ENCODE data around the gene VOPP1. TPM values are rescaled to one million over a fixed set of nuclear protein-coding genes. Genes with fewer than 3 reads are reported as not detected.

VOPP1 gene
- total RNA-seq, 2 experiments from 2014 or later: 49.6 to 53.1 TPM

DNA sequence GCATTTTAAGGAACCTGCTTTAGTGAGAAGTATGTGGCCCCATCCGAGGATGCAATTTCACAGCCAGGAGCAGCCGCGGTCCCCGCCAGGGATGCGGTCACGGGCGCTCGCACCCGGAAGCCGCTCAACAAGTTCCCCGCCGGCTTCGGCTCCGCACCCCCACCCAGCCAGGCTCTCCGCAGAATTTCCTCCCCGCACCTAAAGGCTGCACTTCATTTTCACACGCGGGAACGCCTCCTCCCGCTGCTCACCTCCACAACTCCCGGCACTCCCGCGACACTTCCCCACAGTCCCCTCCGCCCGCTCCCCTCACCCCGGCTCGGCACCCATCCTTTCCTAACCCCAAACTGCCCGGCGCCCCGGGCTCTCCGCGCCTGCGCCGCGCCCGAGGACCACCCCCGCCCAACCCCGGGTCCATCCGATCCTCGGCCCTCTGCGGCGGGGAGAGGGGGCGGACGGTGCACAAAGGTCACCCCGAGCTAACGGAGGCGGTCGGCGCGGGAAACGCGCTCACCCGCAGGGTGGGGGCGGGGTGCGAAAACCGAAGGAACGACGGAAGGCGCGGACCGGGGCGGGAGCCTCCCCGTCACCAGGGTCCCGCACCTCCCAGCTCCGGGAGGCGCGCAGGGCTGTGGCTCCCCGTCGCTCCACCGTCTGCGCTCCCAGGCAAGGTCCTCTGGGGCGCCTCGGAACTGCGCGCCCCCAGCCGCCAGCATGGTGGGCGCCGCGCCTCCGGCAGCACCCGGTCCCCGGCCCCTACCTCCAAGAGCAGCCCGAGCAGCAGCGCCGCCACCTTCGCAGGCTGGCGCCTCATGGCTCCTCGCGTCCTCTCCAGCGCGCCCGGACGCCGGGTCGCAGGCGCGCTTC is 558 bp downstream of the VOPP1 start:
- peaks cover 19% of the 10 kb centered on the region for H3K36me3 Mint-ChIP-seq (ENCODE audit: low read depth)
- DNase-seq (peak; percentile 40 to 87 (median 58)), ATAC-seq (ENCODE audit: poor library complexity) (peak; percentile 42)
- H3K36me3 ChIP-seq (ENCODE audit: insufficient read depth, low read length): peaks cover 8% of the 10 kb centered on the region
- H3K9me3 Mint-ChIP-seq: no peaks in the 10 kb centered on the region
- peak overlapping the region; percentile 81 for H3K27ac Mint-ChIP-seq
- peak overlapping the region; percentile 80 for H3K4me3 ChIP-seq (ENCODE audit: low read length)
- H3K27ac ChIP-seq (ENCODE audit: low read depth in 1 of 2, low read length in 2 of 2): peak overlapping the region; percentile 55 to 89
- POLR2A ChIA-PET: interaction anchor here (0.6 to 3.5 kb wide), 5 partner anchors 12 to 480 kb away, joined by 3 to 39 read pairs (median 7); partner anchors contain the start of genes CCT6A, LANCL2 and PSPH
- CTCF ChIA-PET: interaction anchor here (0.7 to 1.2 kb wide), 2 partner anchors 38 to 103 kb away, joined by 3 to 4 read pairs; no protein-coding TSS in a partner anchor
- H3K4me1 ChIP-seq (ENCODE audit: insufficient read depth, low read length): peaks cover 67% of the 10 kb centered on the region
- TF ChIP-seq, protein P1, sequence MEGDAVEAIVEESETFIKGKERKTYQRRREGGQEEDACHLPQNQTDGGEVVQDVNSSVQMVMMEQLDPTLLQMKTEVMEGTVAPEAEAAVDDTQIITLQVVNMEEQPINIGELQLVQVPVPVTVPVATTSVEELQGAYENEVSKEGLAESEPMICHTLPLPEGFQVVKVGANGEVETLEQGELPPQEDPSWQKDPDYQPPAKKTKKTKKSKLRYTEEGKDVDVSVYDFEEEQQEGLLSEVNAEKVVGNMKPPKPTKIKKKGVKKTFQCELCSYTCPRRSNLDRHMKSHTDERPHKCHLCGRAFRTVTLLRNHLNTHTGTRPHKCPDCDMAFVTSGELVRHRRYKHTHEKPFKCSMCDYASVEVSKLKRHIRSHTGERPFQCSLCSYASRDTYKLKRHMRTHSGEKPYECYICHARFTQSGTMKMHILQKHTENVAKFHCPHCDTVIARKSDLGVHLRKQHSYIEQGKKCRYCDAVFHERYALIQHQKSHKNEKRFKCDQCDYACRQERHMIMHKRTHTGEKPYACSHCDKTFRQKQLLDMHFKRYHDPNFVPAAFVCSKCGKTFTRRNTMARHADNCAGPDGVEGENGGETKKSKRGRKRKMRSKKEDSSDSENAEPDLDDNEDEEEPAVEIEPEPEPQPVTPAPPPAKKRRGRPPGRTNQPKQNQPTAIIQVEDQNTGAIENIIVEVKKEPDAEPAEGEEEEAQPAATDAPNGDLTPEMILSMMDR (IDR thresholded peaks at IDR 0.05): no peak
- peaks cover 72% of the 10 kb centered on the region for H3K4me1 Mint-ChIP-seq (ENCODE audit: low read depth)
- H3K4me3 Mint-ChIP-seq: peak overlapping the region; percentile 96
- H3K27me3 Mint-ChIP-seq: no peaks in the 10 kb centered on the region
- no peaks in the 10 kb centered on the region for H3K9me3 ChIP-seq (ENCODE audit: control insufficient read depth in 1 of 2, insufficient read depth in 1 of 2, low read length in 2 of 2)
- H3K27me3 ChIP-seq (ENCODE audit: control insufficient read depth in 1 of 2, insufficient read depth in 2 of 2, low read length in 2 of 2): no peaks in the 10 kb centered on the region
- intact Hi-C loops (cut with DNase I, micrococcal nuclease): loop anchor here (2.0 to 10.0 kb wide), 7 partner anchors 15 to 814 kb away; partner anchors contain the start of genes LANCL2 (in 2 of the 2), NIPSNAP2 (in 1 of the 2) and SEC61G (in 1 of the 2)

DNA sequence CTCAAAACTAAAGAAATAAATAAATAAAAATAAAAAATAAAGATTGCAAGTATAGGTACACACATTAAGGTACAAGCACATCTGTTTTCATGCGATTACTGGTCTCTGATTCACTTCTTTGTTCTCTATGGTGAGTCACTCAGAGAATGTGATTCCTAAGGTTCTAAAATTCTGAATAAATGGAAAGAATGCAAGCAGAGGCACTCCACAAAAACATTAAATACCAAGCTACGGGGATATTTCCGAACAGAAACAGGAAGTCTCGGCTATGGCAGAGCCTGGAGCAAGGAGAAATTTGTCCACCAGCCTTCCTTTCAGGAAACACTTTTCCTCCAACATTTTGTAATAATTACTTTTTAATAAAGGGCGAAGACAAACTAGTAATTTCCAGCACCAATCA is 1.4 kb downstream of the VOPP1 start:
- Mint-ChIP-seq H3K4me3 (peak overlapping the region; percentile 96), H3K27me3 (no peaks in the 10 kb centered on the region), H3K36me3 (ENCODE audit: low read depth) (peaks cover 19% of the 10 kb centered on the region), H3K27ac (peak overlapping the region; percentile 81), H3K9me3 (no peaks in the 10 kb centered on the region), H3K4me1 (ENCODE audit: low read depth) (peaks cover 80% of the 10 kb centered on the region)
- peak in 1 of 14 experiments; percentile 27 for DNase-seq
- Histone ChIP-seq H3K9me3 (ENCODE audit: control insufficient read depth in 1 of 2, insufficient read depth in 1 of 2, low read length in 2 of 2) (no peaks in the 10 kb centered on the region), H3K27me3 (ENCODE audit: control insufficient read depth in 1 of 2, insufficient read depth in 2 of 2, low read length in 2 of 2) (no peaks in the 10 kb centered on the region), H3K4me1 (ENCODE audit: insufficient read depth, low read length) (peaks cover 76% of the 10 kb centered on the region), H3K27ac (ENCODE audit: low read depth in 1 of 2, low read length in 2 of 2) (peak overlapping the region; percentile 55 to 89), H3K4me3 (ENCODE audit: low read length) (peak overlapping the region; percentile 80), H3K36me3 (ENCODE audit: insufficient read depth, low read length) (peaks cover 8% of the 10 kb centered on the region)
- TF ChIP-seq, protein P1 (IDR thresholded peaks at IDR 0.05): no peak
- intact Hi-C loops (cut with DNase I, micrococcal nuclease): loop anchor here (2.0 to 10.0 kb wide), 7 partner anchors 14 to 814 kb away; partner anchors contain the start of genes LANCL2 (in 2 of the 2), NIPSNAP2 (in 1 of the 2) and SEC61G (in 1 of the 2)
- ATAC-seq (ENCODE audit: poor library complexity): no peak
- POLR2A ChIA-PET: interaction anchor here (1.7 kb wide), 1 partner anchor 38 kb away, joined by 5 read pairs; no protein-coding TSS in a partner anchor
- CTCF ChIA-PET: interaction anchor here (1.1 to 1.2 kb wide), 2 partner anchors 38 kb away, joined by 4 read pairs; no protein-coding TSS in a partner anchor

DNA sequence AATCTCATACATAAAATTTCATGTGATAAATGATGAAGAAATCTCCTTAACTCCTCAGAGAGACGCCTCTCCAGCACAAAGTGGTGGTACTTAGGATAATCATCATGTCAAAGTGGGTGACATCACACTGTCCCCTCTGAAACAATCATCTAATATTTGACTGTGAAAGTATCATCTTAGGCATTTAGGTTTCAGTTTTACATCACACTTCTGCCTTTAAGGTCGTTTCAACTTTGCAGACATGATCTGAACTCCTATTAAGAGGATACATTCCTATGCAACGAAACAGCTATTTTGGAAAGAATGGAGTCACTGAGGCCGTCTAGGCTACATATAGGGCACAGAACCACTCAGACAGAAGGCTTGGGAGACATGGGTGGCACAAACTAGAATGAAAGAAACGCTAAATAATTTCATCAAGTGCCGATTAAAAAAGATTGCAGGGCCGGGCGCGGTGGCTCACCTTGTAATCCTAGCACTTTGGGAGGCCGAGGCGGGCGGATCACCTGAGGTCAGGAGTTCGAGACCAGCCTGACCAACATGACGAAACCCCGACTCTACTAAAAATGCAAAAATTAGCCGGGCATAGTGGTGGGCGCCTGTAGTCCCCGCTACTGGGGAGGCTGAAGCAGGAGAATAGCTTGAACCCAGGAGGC is 2.0 kb downstream of the VOPP1 start:
- intact Hi-C loops (cut with DNase I, micrococcal nuclease): loop anchor here (2.0 to 10.0 kb wide), 7 partner anchors 14 to 813 kb away; partner anchors contain the start of genes LANCL2 (in 2 of the 2), NIPSNAP2 (in 1 of the 2) and SEC61G (in 1 of the 2)
- Mint-ChIP-seq H3K9me3 (no peaks in the 10 kb centered on the region), H3K36me3 (ENCODE audit: low read depth) (peaks cover 19% of the 10 kb centered on the region), H3K4me3 (peak overlapping the region; percentile 96), H3K27ac (peak overlapping the region; percentile 81), H3K4me1 (ENCODE audit: low read depth) (peaks cover 80% of the 10 kb centered on the region), H3K27me3 (no peaks in the 10 kb centered on the region)
- POLR2A ChIA-PET: interaction anchor here (1.0 to 1.7 kb wide), 2 partner anchors 37 to 101 kb away, joined by 5 to 6 read pairs; no protein-coding TSS in a partner anchor
- no peaks in the 10 kb centered on the region for H3K27me3 ChIP-seq (ENCODE audit: control insufficient read depth in 1 of 2, insufficient read depth in 2 of 2, low read length in 2 of 2)
- peak overlapping the region; percentile 80 for H3K4me3 ChIP-seq (ENCODE audit: low read length)
- peak in 3 of 14 experiments; percentile 40 to 61 (median 45) for DNase-seq
- ATAC-seq (ENCODE audit: poor library complexity): no peak
- H3K4me1 ChIP-seq (ENCODE audit: insufficient read depth, low read length): peaks cover 79% of the 10 kb centered on the region
- H3K36me3 ChIP-seq (ENCODE audit: insufficient read depth, low read length): peaks cover 8% of the 10 kb centered on the region
- TF ChIP-seq, protein P1 (IDR thresholded peaks at IDR 0.05): no peak
- H3K27ac ChIP-seq (ENCODE audit: low read depth in 1 of 2, low read length in 2 of 2): peak overlapping the region; percentile 45 to 48
- H3K9me3 ChIP-seq (ENCODE audit: control insufficient read depth in 1 of 2, insufficient read depth in 1 of 2, low read length in 2 of 2): no peaks in the 10 kb centered on the region
- CTCF ChIA-PET: interaction anchor here (1.1 kb wide), 1 partner anchor 37 kb away, joined by 4 read pairs; no protein-coding TSS in a partner anchor

All from CD4-positive, alpha-beta T cell (primary cell).